ENCODE measurements around the gene ERGIC1. TPM values are rescaled to one million over a fixed set of nuclear protein-coding genes. Genes with fewer than 3 reads are reported as not detected.
A peak's percentile ranks its signal among the peaks of the same experiment; 100 is the strongest.

ERGIC1 gene
- total and polyA plus RNA-seq, 3 donors from 2014 or later = 89.8 to 100.0 (median 94.1) TPM

DNA sequence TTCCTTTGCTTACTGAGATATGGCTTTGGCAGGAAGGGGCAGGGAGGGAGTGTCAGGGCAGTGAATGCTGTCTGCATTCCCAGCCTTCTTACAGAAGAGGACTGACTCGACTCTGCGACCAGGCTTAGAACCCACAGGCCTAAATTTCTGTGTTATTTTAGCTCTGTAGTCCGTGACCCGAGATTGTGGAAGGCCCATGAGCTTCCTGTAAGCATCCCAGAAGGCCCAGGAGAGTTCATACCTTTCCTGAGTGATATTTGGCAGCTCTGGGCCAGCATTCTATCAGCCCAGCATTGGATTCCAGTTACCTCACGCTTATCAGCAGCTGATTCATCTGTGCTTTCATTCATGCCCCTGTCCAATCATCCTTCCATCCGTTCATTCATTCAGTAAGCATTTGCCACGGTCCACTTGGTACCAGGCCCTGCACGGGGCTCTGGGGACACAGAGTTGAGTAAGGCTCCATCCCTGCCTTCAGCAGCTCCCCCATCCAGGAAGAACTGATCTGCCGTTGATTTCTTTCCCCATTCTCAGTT, 97.0 kb downstream of the ERGIC1 start:
- Histone ChIP-seq H3K36me3 (ENCODE audit: low read depth, missing control alignments) (no peaks in the 10 kb centered on the region), H3K27me3 (no peaks in the 10 kb centered on the region), H3K4me1 (peaks cover 9% of the 10 kb centered on the region), H3K9me3 (no peaks in the 10 kb centered on the region), H3K27ac (peak overlapping the region; percentile 44 to 67), H3K4me3 (no peak overlapping the region)
- TF ChIP-seq POLR2A (IDR thresholded peaks at IDR 0.05) = no peak
- TF ChIP-seq, protein P1, sequence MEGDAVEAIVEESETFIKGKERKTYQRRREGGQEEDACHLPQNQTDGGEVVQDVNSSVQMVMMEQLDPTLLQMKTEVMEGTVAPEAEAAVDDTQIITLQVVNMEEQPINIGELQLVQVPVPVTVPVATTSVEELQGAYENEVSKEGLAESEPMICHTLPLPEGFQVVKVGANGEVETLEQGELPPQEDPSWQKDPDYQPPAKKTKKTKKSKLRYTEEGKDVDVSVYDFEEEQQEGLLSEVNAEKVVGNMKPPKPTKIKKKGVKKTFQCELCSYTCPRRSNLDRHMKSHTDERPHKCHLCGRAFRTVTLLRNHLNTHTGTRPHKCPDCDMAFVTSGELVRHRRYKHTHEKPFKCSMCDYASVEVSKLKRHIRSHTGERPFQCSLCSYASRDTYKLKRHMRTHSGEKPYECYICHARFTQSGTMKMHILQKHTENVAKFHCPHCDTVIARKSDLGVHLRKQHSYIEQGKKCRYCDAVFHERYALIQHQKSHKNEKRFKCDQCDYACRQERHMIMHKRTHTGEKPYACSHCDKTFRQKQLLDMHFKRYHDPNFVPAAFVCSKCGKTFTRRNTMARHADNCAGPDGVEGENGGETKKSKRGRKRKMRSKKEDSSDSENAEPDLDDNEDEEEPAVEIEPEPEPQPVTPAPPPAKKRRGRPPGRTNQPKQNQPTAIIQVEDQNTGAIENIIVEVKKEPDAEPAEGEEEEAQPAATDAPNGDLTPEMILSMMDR (IDR thresholded peaks at IDR 0.05) = no peak
- WGBS, 2 donors = 50 to 55% methylated on average over 9 of the region's 9 CpGs
- no peak for DNase-seq
- intact Hi-C loops (cut with DNase I; ENCODE audit: low total_unique reads) = loop anchor here (5.0 kb wide), 1 partner anchor 214 kb away; no protein-coding TSS in a partner anchor

DNA sequence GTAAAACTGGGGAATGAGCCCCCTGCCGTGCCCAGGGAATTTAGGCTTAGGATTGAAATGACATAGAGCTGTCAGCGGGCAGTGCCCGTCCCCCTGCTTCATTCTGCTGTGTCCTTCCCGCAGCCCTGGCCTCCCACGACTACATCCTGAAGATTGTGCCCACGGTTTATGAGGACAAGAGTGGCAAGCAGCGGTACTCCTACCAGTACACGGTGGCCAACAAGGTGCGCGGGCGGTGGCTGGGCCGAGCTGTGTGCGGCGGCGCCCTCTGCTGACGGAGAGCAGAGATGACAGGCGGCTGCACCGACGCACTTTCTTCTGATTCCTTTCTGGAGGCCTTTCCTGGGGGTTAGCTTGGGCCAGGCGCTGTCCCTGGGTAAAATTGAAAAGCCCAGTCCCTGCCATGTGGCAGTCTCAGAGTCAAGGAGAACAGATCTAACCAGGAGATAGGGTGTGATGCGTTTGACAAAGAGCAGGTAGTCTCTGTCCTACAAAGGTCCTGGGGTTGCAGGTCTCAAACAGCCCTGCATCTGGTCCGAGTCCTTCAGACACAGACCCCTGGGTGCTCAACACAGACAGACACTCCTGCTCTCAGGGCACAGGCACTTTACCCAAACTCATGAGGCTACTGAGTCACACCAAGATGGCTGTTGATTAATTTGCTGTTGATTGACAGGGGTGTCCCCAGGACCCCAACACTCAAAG, 98.4 kb downstream of the ERGIC1 start:
- peak; percentile 83 for DNase-seq
- Histone ChIP-seq H3K27me3 (no peaks in the 10 kb centered on the region), H3K36me3 (ENCODE audit: low read depth, missing control alignments) (no peaks in the 10 kb centered on the region), H3K9me3 (no peaks in the 10 kb centered on the region), H3K4me3 (no peak overlapping the region), H3K4me1 (peaks cover 9% of the 10 kb centered on the region), H3K27ac (peak overlapping the region in 1 of 2 donors; percentile 67)
- 18 to 27% methylated on average over 20 to 22 of the region's 22 CpGs for WGBS, 2 donors
- intact Hi-C loops (cut with DNase I; ENCODE audit: low total_unique reads) = loop anchor here (5.0 kb wide), 1 partner anchor 215 kb away; no protein-coding TSS in a partner anchor
- TF ChIP-seq, protein P1 (IDR thresholded peaks at IDR 0.05) = peak; percentile 93 to 96 (median 93)
- TF ChIP-seq POLR2A (IDR thresholded peaks at IDR 0.05) = no peak

DNA sequence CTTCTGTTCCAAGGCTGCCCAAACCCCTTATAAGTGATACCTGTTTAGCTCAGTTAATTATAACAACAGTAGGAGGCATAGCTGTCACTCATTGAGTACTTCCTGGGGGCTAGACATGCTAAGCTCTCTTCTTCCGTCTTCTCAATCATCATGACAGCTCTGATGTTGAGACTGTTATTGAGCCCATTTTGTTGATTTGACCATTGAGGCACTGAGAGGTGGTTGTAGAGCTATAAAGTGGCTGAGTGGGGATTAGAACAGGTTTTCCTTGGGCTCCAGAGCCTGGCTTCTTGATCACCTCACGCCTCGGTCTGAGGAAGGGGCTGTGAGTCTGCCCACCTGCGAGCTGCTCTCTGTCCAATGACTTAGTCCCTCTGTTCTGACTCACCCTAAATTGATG, 99.2 kb downstream of the ERGIC1 start:
- DNase-seq = no peak
- no peaks in the 10 kb centered on the region for H3K27me3 ChIP-seq
- no peak overlapping the region for H3K4me3 ChIP-seq
- no peak overlapping the region for H3K27ac ChIP-seq
- H3K9me3 ChIP-seq = no peaks in the 10 kb centered on the region
- WGBS, 2 donors = 91 to 92% methylated on average over 4 of the region's 4 CpGs
- no peak for TF ChIP-seq POLR2A (IDR thresholded peaks at IDR 0.05)
- H3K36me3 ChIP-seq (ENCODE audit: low read depth, missing control alignments) = no peaks in the 10 kb centered on the region
- peaks cover 9% of the 10 kb centered on the region for H3K4me1 ChIP-seq
- intact Hi-C loops (cut with DNase I; ENCODE audit: low total_unique reads) = loop anchor here (5.0 kb wide), 1 partner anchor 216 kb away; no protein-coding TSS in a partner anchor

DNA sequence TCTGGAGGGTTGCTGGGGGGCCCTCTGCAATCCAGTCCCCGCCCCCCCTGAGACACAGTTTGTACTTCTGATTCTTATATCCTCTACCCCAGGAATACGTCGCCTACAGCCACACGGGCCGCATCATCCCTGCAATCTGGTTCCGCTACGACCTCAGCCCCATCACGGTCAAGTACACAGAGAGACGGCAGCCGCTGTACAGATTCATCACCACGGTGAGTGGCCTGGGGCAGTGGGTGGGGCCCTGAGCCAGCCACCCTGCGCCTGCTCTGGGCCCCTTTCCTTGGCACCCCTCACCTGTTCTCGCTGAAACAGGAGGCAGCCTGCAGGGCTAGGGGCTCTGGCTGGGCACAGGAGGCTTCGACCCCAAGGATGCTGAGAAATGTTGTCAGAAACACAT, 101.0 kb downstream of the ERGIC1 start:
- Histone ChIP-seq H3K27ac (no peak overlapping the region), H3K27me3 (no peaks in the 10 kb centered on the region), H3K9me3 (no peaks in the 10 kb centered on the region), H3K36me3 (ENCODE audit: low read depth, missing control alignments) (no peaks in the 10 kb centered on the region), H3K4me1 (peaks cover 9% of the 10 kb centered on the region), H3K4me3 (no peak overlapping the region)
- no peak for DNase-seq
- 86 to 92% methylated on average over 13 to 14 of the region's 14 CpGs for WGBS, 2 donors
- TF ChIP-seq, protein P1 (IDR thresholded peaks at IDR 0.05) = no peak
- TF ChIP-seq POLR2A (IDR thresholded peaks at IDR 0.05) = no peak
- intact Hi-C loops (cut with DNase I; ENCODE audit: low total_unique reads) = no loop called here

DNA sequence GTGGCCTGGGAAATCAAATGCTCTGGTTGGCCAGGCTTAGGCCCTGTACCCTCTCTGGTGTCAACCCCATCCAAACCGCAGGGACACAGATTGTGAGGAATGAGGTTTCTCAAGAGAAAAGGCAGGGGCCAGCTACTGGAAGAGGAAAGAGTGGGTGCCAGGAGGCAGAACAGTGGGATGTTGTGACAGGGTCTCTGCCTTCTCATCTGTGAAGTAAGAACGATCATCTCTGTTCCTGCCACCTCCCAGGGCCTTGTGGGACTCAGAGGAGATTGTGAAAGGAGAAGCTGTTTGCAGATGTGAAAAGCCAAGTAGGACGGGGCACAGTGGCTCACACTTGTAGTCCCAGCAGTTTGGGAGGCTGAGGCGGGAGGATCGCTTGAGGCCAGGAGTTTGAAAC, 102.3 kb downstream of the ERGIC1 start:
- WGBS, 2 donors = 85 to 95% methylated on average over 3 to 5 of the region's 5 CpGs
- H3K4me3 ChIP-seq = no peak overlapping the region

More for the DNA sequence above, 102.3 kb downstream of the ERGIC1 start:
- no peak for DNase-seq
- intact Hi-C loops (cut with DNase I; ENCODE audit: low total_unique reads) = no loop called here
- H3K27me3 ChIP-seq = no peaks in the 10 kb centered on the region
- no peaks in the 10 kb centered on the region for H3K9me3 ChIP-seq
- TF ChIP-seq, protein P1 (IDR thresholded peaks at IDR 0.05) = no peak
- no peak for TF ChIP-seq POLR2A (IDR thresholded peaks at IDR 0.05)
- H3K36me3 ChIP-seq (ENCODE audit: low read depth, missing control alignments) = no peaks in the 10 kb centered on the region
- peaks cover 2% of the 10 kb centered on the region for H3K4me1 ChIP-seq
- H3K27ac ChIP-seq = no peak overlapping the region

Measured in testis (tissue), 3 donors.